ENCODE results near the gene CT45A9.
"Not testable (repeated sequence)": the region's sequence is repeated elsewhere in the genome, so short reads cannot be mapped to it uniquely, and the experiment has no call there.

GRCh38 chrX:135854438-135854837 lies 17.2 kb downstream of the CT45A9 start, which contains the start of gene CT45A8:
- not testable (repeated sequence) for TF ChIP-seq CTCF (IDR thresholded peaks at IDR 0.05; ENCODE audit: insufficient read depth, low read depth, low read length); EZH2 (IDR thresholded peaks at IDR 0.05; ENCODE audit: insufficient read depth, low read length)

All from astrocyte (in vitro differentiated cells and primary cell).